Uterus (tissue), 4 donors: ENCODE data around the gene MRPL51. TPM values are rescaled to one million over a fixed set of nuclear protein-coding genes. Genes with fewer than 3 reads are reported as not detected.

Source experiments
- DNase-seq, 2 donors: peaks; one replicate each; pipeline ENCODE4 v3.0.0-alpha.2; 2019 to 2020
- H3K27ac ChIP-seq, 2 donors: fragments of 200-600 bp; sonication (generic); 1 replicate in 1 of 2; 2 replicates in 1 of 2; pipeline ENCODE4 v1.5.1; 2016 to 2018
- H3K27me3 ChIP-seq, 2 donors: fragments of 200-600 bp; sonication (generic); one replicate each; pipeline ENCODE4 v1.5.1; 2018 to 2019; ENCODE audit warnings: control low read depth in 1 of 2
- H3K36me3 ChIP-seq, 2 donors: fragments of 200-600 bp; sonication (generic); one replicate each; pipeline ENCODE4 v1.5.1; 2019; ENCODE audit warnings: control low read depth in 1 of 2
- H3K4me1 ChIP-seq, 2 donors: fragments of 200-600 bp; sonication (generic); one replicate each; pipeline ENCODE4 v1.5.1; 2018 to 2019; ENCODE audit warnings: control low read depth in 1 of 2
- H3K4me3 ChIP-seq, 2 donors: fragments of 200-600 bp; sonication (generic); 1 replicate in 1 of 2; 2 replicates in 1 of 2; pipeline ENCODE4 v1.5.1; 2018 to 2019; ENCODE audit warnings: mild to moderate bottlenecking in 1 of 2
- H3K9me3 ChIP-seq, 2 donors: fragments of 200-600 bp; sonication (generic); one replicate each; pipeline ENCODE4 v1.5.1; 2019; ENCODE audit warnings: control low read depth in 1 of 2
- POLR2A ChIP-seq, 2 donors: fragments of 450-650 bp; IDR thresholded peaks; one replicate each; pipeline ENCODE4 v1.6.1; 2016; ENCODE audit warnings: antibody characterized with exemption in 2 of 2, mild to moderate bottlenecking in 1 of 2, moderate library complexity in 1 of 2
- intact Hi-C: fragments of 100-400 bp; cut with DNase I; formaldehyde crosslinking; loops from one replicate; pipeline ENCODE4 v1.15.1; 2023; ENCODE audit warnings: low total_unique reads
- total RNA-seq, 4 donors: library from RNA; depleted of rRNA in 3 of 4; stranded (reverse); fragments of >200 nt in 3 of 4; gene quantifications; one replicate each; pipeline versions ENCODE4 v1.1.0 to v1.2.4, GENCODE V29; 2014 to 2023
- TF ChIP-seq, protein P1 (sequence below), 4 experiments: fragments of 200-600 bp in 2 of 4; fragments of 450-650 bp in 2 of 4; sonication (generic) in 2 of 4; IDR thresholded peaks; one replicate each; pipeline ENCODE4 v1.5.1; 2016 to 2019; ENCODE audit warnings: antibody characterized with exemption in 4 of 4, mild to moderate bottlenecking in 2 of 4, moderate library complexity in 1 of 4
- donor health status: DM: yes; HTN: yes; CAD: no.

MRPL51 gene
- total RNA-seq, 4 donors from 2014 or later = 14.1 to 83.7 (median 36.4) TPM

DNA sequence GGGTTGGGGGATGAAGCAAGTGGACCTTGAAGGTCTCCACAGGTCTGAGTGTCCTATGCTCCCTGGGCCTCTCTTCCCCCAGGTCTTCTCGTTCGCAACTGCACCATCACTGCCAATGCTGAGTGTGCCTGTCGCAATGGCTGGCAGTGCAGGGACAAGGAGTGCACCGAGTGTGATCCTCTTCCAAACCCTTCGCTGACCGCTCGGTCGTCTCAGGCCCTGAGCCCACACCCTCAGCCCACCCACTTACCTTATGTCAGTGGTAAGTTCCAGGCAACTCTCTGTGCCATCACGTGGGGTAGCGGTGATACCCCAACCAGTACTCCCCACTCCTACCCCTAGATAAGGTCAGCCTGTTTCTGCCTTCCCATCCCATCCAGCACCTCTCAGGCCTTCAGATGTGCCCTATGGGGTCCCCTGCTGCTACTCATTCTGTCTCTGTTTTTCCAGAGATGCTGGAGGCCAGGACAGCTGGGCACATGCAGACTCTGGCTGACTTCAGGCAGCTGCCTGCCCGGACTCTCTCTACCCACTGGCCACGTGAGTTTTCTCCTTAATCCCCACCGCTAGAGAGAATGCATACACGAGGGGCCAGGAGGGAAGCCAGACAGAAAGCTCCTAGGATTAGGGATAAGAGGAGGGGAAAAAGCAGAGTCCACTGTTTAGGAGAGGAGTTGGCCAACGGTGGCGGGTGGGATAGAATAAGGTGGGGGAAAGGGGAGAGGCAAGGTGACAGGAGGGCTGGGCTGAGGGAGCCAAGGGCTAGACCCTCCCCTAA lies 42.8 kb downstream of the MRPL51 start:
- intact Hi-C loops = no loop called here
- peak overlapping the region; percentile 92 to 98 for H3K27ac ChIP-seq
- no peak for TF ChIP-seq POLR2A (IDR thresholded peaks at IDR 0.05)
- TF ChIP-seq, protein P1, sequence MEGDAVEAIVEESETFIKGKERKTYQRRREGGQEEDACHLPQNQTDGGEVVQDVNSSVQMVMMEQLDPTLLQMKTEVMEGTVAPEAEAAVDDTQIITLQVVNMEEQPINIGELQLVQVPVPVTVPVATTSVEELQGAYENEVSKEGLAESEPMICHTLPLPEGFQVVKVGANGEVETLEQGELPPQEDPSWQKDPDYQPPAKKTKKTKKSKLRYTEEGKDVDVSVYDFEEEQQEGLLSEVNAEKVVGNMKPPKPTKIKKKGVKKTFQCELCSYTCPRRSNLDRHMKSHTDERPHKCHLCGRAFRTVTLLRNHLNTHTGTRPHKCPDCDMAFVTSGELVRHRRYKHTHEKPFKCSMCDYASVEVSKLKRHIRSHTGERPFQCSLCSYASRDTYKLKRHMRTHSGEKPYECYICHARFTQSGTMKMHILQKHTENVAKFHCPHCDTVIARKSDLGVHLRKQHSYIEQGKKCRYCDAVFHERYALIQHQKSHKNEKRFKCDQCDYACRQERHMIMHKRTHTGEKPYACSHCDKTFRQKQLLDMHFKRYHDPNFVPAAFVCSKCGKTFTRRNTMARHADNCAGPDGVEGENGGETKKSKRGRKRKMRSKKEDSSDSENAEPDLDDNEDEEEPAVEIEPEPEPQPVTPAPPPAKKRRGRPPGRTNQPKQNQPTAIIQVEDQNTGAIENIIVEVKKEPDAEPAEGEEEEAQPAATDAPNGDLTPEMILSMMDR (IDR thresholded peaks at IDR 0.05) = no peak
- no peak for DNase-seq
- H3K4me1 ChIP-seq = peaks cover 9 to 15% of the 10 kb centered on the region in 2 donors
- peak overlapping the region; percentile 55 to 80 for H3K4me3 ChIP-seq
- no peaks in the 10 kb centered on the region for H3K27me3 ChIP-seq
- no peaks in the 10 kb centered on the region for H3K9me3 ChIP-seq
- no peaks in the 10 kb centered on the region for H3K36me3 ChIP-seq

DNA sequence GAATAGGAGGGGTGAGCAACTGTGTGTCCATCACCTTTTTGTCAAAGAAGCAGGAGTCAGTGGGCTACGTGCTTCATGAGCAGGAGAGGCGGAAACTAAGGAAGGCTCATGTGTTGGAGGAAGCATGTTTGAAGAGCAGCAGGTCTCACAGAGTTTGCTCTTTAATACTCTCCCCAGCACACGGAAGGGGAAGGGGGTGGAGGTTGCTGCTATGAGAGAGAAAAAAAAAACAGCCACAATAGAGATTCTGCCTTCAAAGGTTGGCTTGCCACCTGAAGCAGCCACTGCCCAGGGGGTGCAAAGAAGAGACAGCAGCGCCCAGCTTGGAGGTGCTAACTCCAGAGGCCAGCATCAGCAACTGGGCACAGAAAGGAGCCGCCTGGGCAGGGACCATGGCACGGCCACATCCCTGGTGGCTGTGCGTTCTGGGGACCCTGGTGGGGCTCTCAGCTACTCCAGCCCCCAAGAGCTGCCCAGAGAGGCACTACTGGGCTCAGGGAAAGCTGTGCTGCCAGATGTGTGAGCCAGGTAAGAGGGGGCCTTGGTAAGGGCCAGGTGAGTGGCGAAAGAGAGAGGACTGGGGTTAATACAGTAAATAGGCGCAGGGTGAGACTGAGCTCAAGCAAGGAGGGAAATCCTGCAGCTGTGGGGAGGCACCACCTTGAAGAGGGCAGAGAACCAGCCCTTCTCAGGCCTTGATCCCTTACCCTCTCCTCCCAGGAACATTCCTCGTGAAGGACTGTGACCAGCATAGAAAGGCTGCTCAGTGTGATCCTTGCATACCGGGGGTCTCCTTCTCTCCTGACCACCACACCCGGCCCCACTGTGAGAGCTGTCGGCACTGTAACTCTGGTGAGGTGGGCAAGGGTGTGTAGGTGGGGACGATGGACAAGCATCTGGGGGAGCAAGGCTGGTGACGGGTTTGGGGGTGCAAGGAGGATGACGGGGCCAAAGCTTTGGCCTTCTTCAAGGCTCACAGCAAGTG lies 48.1 kb downstream of the MRPL51 start, which contains the start of gene CD27:
TSS of gene CD27 (plus strand) at position 252 of the 985 bp plus-strand sequence. CDS start at position 393, 141 bp downstream.
- no peak for DNase-seq
- H3K4me1 ChIP-seq = peaks cover 2% of the 10 kb centered on the region in 2 donors
- intact Hi-C loops = no loop called here
- TF ChIP-seq, protein P1 (IDR thresholded peaks at IDR 0.05) = no peak
- TF ChIP-seq POLR2A (IDR thresholded peaks at IDR 0.05) = no peak
- no peak within 1 kb of the TSS for H3K27ac ChIP-seq
- no peak within 1 kb of the TSS for H3K4me3 ChIP-seq
- H3K36me3 ChIP-seq = no peaks in the 10 kb centered on the region
- no peaks in the 10 kb centered on the region for H3K9me3 ChIP-seq
- no peaks in the 10 kb centered on the region for H3K27me3 ChIP-seq

DNA sequence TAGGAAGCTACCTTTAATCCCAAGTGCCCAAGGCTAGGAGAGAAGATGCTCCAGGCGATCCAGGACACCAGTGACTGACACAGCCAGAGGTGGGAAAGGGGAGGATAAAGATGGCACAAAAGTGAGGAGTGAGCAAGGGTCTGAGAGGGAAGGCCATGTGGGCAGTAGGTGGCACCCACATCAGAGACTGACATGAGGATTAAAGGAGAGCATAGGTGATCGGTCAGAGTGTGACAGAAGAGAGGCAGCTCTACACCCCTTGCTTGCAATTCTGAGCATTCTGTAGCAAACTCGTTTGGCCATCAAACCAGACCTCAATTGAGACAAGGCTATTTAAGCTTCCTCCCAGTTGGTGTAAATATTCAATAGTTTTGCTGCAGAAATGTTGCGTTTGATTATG lies 49.0 kb downstream of the MRPL51 start:
- Histone ChIP-seq H3K36me3 (no peaks in the 10 kb centered on the region), H3K4me3 (no peak overlapping the region)
- TF ChIP-seq POLR2A (IDR thresholded peaks at IDR 0.05) = no peak
- TF ChIP-seq, protein P1 (IDR thresholded peaks at IDR 0.05) = no peak

DNA sequence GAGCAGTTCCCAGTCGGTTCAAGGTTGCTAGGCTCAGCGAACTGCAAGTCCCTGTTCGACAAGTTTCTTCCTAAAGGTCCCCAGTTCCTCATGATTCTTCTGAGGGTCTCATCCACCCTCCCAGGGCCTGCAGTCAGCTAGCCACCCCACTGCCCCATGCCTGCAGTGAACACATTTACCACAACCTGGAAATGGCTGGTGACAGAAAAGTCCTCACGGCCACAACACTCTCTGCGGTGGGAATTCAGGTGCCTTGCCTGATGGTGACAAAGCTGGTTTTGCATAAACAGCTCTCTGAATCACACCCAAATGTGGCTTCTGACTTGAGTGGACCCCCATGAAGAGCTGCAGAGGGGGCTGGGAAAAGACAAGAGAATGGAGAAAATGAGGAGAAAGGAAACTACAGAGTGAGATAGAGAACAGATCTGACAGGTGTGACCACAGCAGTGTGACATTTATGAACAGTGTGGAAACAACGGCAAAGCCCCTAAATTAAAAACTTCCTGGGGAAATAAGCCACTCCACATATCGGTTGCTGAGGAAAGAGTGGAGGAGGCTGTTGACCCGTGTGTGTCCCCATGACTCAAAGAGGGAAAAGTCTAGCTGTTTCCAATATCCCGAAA lies 49.6 kb downstream of the MRPL51 start:
- no peak for DNase-seq
- H3K36me3 ChIP-seq = no peaks in the 10 kb centered on the region
- no peak overlapping the region for H3K4me3 ChIP-seq
- no peaks in the 10 kb centered on the region for H3K27me3 ChIP-seq
- H3K27ac ChIP-seq = no peak overlapping the region
- H3K9me3 ChIP-seq = no peaks in the 10 kb centered on the region
- intact Hi-C loops = no loop called here
- TF ChIP-seq, protein P1 (IDR thresholded peaks at IDR 0.05) = no peak
- TF ChIP-seq POLR2A (IDR thresholded peaks at IDR 0.05) = no peak
- no peaks in the 10 kb centered on the region for H3K4me1 ChIP-seq

More for the DNA sequence above, 49.0 kb downstream of the MRPL51 start:
- Histone ChIP-seq H3K9me3 (no peaks in the 10 kb centered on the region), H3K27me3 (no peaks in the 10 kb centered on the region), H3K4me1 (no peaks in the 10 kb centered on the region), H3K27ac (no peak overlapping the region)
- no peak for DNase-seq
- intact Hi-C loops = no loop called here
